ENCODE measurements around the gene HMBS. TPM values are rescaled to one million over a fixed set of nuclear protein-coding genes. Genes with fewer than 3 reads are reported as not detected.
"Not testable (repeated sequence)": the region's sequence is repeated elsewhere in the genome, so short reads cannot be mapped to it uniquely, and the experiment has no call there.

The HMBS gene
- total RNA-seq, 3 donors from 2014 or later (not counting 1 experiment from before 2014, with no cell fraction given): 6.1 to 10.1 (median 6.7) TPM

DNA sequence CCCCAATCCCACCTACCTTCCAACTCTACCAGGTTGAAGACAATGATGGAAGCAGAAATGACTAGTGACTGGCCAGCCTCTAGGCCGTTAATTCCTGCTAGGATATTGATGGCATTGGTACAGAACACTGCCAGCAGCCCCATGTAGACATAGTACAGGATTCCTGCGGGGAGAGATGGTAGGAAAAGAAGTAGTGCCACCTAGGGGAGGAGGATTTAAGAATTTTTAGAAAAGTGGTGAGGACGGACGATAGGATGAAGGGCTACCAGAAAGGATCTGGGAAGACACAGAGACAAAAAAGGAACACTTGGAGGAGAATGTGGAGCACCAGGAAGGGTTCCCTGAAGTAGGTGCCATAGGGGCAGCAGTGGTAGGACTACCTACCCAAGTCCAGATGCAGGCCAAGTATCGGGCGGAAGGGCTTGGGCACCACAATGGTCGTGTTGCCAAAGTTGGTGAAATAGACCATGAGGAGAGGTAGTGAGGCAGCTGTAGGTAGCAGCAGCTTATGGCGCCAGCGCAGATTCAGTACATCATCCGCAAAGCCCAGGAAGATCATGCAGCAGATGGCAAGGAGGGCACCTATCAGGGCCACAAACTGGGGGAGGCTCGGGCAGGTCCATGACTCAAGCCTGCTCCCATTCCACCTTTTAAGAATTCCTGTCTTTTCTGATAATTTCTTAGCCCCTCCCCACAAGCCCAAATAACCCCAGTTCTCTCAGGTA, 15.7 kb downstream of the HMBS start:
- 67% methylated on average over 11 of the region's 11 CpGs for WGBS (ENCODE audit: insufficient coverage)
- Histone ChIP-seq H3K9me3 (ENCODE audit: control insufficient read depth, insufficient read depth, low read length) (no peaks in the 10 kb centered on the region), H3K4me1 (ENCODE audit: control insufficient read depth, insufficient read depth, low read length) (peaks cover 30% of the 10 kb centered on the region), H3K27ac (ENCODE audit: low read length) (no peak overlapping the region), H3K36me3 (ENCODE audit: control insufficient read depth, insufficient read depth, low read length) (peaks cover 17% of the 10 kb centered on the region), H3K27me3 (ENCODE audit: control insufficient read depth, insufficient read depth, low read length) (no peaks in the 10 kb centered on the region), H3K4me3 (ENCODE audit: low read length) (no peak overlapping the region)
- peaks cover 32 to 34% of the 10 kb centered on the region in 2 donors for H3K4me1 Mint-ChIP-seq
- peak overlapping the region; percentile 96 for H3K4me3 Mint-ChIP-seq
- DNase-seq (peak in 1 of 2 donors; percentile 33), ATAC-seq (no peak)
- peaks cover 7% of the 10 kb centered on the region for H3K36me3 Mint-ChIP-seq
- intact Hi-C loops (cut with micrococcal nuclease): loop anchor here (2.0 to 5.0 kb wide), 2 partner anchors 16 to 83 kb away; partner anchors contain the start of genes HMBS, RPS25 and TRAPPC4
- TF ChIP-seq, protein P1, sequence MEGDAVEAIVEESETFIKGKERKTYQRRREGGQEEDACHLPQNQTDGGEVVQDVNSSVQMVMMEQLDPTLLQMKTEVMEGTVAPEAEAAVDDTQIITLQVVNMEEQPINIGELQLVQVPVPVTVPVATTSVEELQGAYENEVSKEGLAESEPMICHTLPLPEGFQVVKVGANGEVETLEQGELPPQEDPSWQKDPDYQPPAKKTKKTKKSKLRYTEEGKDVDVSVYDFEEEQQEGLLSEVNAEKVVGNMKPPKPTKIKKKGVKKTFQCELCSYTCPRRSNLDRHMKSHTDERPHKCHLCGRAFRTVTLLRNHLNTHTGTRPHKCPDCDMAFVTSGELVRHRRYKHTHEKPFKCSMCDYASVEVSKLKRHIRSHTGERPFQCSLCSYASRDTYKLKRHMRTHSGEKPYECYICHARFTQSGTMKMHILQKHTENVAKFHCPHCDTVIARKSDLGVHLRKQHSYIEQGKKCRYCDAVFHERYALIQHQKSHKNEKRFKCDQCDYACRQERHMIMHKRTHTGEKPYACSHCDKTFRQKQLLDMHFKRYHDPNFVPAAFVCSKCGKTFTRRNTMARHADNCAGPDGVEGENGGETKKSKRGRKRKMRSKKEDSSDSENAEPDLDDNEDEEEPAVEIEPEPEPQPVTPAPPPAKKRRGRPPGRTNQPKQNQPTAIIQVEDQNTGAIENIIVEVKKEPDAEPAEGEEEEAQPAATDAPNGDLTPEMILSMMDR (IDR thresholded peaks at IDR 0.05): no peak
- no peaks in the 10 kb centered on the region for H3K27me3 Mint-ChIP-seq (ENCODE audit: low read depth in 2 of 2)
- H3K27ac Mint-ChIP-seq: peak overlapping the region; percentile 61 to 94
- no peaks in the 10 kb centered on the region for H3K9me3 Mint-ChIP-seq

DNA sequence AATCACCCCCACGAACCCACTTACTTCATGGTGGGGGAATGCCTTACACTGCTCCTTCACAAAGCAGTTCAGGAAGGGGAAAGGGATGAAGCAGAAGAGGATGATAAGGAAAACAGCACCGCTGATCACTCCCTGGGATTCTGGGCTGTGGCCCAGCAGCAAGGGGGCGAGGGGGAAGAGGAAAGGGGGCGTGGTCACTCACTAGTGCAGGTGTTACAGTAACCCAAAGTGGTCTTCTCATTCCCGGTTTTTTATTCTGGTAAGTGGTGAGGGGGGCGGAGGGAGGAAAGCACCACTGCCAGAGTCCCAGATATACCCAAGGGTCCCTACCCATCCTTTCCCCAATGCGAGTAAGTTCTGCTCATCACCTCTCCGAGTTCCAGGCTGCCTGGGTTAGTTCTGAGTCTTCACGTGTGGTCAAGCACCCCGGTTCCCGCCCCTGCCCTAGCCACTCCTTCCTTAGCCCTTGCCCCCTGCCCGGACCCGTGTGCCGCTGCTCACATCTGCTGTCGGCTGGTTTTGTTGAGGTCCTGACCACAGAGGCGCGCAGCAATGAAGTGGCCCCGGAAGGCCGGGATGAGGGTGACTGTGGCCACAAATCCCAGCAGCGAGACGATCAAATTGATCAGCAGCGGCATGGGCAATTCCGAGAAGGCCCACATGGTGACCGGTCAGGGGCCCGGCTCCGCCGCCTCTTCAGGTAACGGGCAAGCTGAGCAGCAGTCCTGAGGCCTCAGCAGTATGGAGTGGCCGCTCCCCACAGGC, 16.5 kb downstream of the HMBS start:
- Histone ChIP-seq H3K27me3 (ENCODE audit: control insufficient read depth, insufficient read depth, low read length) (no peaks in the 10 kb centered on the region), H3K4me1 (ENCODE audit: control insufficient read depth, insufficient read depth, low read length) (peaks cover 27% of the 10 kb centered on the region), H3K36me3 (ENCODE audit: control insufficient read depth, insufficient read depth, low read length) (peaks cover 17% of the 10 kb centered on the region), H3K27ac (ENCODE audit: low read length) (peak overlapping the region; percentile 77), H3K9me3 (ENCODE audit: control insufficient read depth, insufficient read depth, low read length) (no peaks in the 10 kb centered on the region), H3K4me3 (ENCODE audit: low read length) (peak overlapping the region; percentile 69)
- H3K4me3 Mint-ChIP-seq: peak overlapping the region; percentile 96
- no peaks in the 10 kb centered on the region for H3K9me3 Mint-ChIP-seq
- no peaks in the 10 kb centered on the region for H3K27me3 Mint-ChIP-seq (ENCODE audit: low read depth in 2 of 2)
- under 1% methylated on average over 26 of the region's 29 CpGs for WGBS (ENCODE audit: insufficient coverage)
- peak; percentile 7 to 27 (median 22) for ATAC-seq
- TF ChIP-seq, protein P1 (IDR thresholded peaks at IDR 0.05): no peak
- no peak for DNase-seq
- intact Hi-C loops (cut with micrococcal nuclease): loop anchor here (1.0 to 5.0 kb wide), 3 partner anchors 16 to 84 kb away; partner anchors contain the start of genes HMBS, RPS25, TRAPPC4 and VPS11
- peaks cover 27 to 31% of the 10 kb centered on the region in 2 donors for H3K4me1 Mint-ChIP-seq
- H3K36me3 Mint-ChIP-seq: peaks cover 7% of the 10 kb centered on the region
- peak overlapping the region; percentile 94 to 98 for H3K27ac Mint-ChIP-seq

DNA sequence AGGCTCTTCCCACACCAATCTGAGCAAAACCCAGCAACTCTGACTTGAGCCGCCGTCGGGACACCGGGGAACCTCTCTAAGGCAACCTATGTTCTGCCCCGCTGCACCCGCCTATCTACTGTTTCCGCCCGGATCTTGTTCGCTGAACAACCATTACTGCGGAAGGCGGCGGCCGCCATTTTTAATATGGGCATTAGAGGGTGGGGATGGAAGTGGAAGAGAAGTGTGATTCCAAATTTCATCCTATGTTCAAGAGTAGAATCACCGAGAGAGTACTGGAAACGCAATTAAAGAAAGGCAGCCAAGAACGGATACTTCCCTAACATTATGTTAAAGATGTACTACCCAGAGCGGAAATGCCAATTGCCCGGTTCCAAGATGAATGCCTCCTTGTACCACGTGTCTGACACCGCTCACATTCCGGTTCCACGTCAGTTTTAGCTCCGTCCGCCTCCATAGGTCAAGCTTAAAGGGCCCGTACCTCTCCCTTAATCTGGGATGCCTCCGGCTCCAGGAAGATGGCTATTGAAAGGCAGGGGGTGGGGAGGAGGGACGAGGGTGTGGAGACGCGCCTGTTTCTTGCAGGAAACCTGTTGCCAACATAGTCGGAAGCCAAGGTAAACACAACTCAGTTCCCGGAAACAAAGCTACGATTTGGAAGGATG, 17.2 kb downstream of the HMBS start, which contains the start of gene DPAGT1:
TSS of gene DPAGT1 (minus strand) at position 95 of the 665 bp plus-strand sequence. CDS start 198 bp downstream, outside the sequence.
- Histone ChIP-seq H3K4me3 (ENCODE audit: low read length) (peak within 1 kb of the TSS; percentile 69), H3K4me1 (ENCODE audit: control insufficient read depth, insufficient read depth, low read length) (peaks cover 34% of the 10 kb centered on the region), H3K36me3 (ENCODE audit: control insufficient read depth, insufficient read depth, low read length) (peaks cover 14% of the 10 kb centered on the region), H3K27ac (ENCODE audit: low read length) (peak within 1 kb of the TSS; percentile 77), H3K27me3 (ENCODE audit: control insufficient read depth, insufficient read depth, low read length) (no peaks in the 10 kb centered on the region), H3K9me3 (ENCODE audit: control insufficient read depth, insufficient read depth, low read length) (no peaks in the 10 kb centered on the region)
- Mint-ChIP-seq H3K27me3 (ENCODE audit: low read depth in 2 of 2) (no peaks in the 10 kb centered on the region), H3K4me3 (peak within 1 kb of the TSS; percentile 96), H3K4me1 (peaks cover 29 to 38% of the 10 kb centered on the region in 2 donors), H3K36me3 (peaks cover 1% of the 10 kb centered on the region), H3K27ac (peak within 1 kb of the TSS; percentile 94 to 98), H3K9me3 (no peaks in the 10 kb centered on the region)
- intact Hi-C loops (cut with micrococcal nuclease): loop anchor here (1.0 to 5.0 kb wide), 5 partner anchors 8 to 85 kb away; partner anchors contain the start of genes HINFP, HMBS, RPS25 and TRAPPC4
- under 1% methylated on average over 32 of the region's 32 CpGs for WGBS (ENCODE audit: insufficient coverage)
- TF ChIP-seq, protein P1 (IDR thresholded peaks at IDR 0.05): no peak
- ATAC-seq (peak; percentile 88 to 94 (median 90)), DNase-seq (peak; percentile 78 to 92)

DNA sequence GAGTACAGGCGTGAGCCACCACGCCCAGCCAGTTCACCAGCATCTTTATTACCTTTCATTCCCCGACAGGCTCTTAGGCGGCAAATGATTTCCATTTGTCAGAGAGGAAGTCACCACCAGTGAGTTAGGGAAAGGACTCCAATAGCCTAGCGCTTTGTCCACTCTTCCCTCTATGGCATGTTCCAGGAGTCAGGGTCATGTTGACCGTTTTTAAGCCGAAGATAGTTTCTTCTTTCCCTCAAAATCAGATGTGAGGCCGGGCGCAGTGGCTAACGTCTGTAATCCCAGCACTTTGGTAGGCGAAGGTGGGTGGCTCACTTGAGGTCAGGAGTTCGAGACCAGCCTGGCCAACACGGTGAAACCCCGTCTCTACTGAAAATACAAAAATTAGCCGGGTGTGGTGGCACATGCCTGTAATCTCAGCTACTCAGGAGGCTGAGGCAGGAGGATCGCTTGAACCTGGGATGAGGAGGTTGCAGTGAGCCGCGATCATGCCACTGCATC, 18.5 kb downstream of the HMBS start:
- H3K4me3 ChIP-seq (ENCODE audit: low read length): not testable (repeated sequence)

More for the DNA sequence above, 18.5 kb downstream of the HMBS start:
- Mint-ChIP-seq H3K27ac (peak overlapping the region in 1 of 2 donors; percentile 94), H3K4me3 (peak overlapping the region; percentile 28), H3K4me1 (peaks cover 30 to 42% of the 10 kb centered on the region in 2 donors)
- not testable (repeated sequence) for H3K27me3 Mint-ChIP-seq (ENCODE audit: low read depth in 2 of 2); H3K36me3 Mint-ChIP-seq; H3K36me3 ChIP-seq (ENCODE audit: control insufficient read depth, insufficient read depth, low read length); ATAC-seq; H3K9me3 ChIP-seq (ENCODE audit: control insufficient read depth, insufficient read depth, low read length); DNase-seq; H3K27ac ChIP-seq (ENCODE audit: low read length); H3K27me3 ChIP-seq (ENCODE audit: control insufficient read depth, insufficient read depth, low read length); H3K9me3 Mint-ChIP-seq
- intact Hi-C loops (cut with micrococcal nuclease): loop anchor here (5.0 kb wide), 1 partner anchor 86 kb away; the partner anchor contains the start of genes RPS25 and TRAPPC4
- 96% methylated on average over 18 of the region's 18 CpGs for WGBS (ENCODE audit: insufficient coverage)
- H3K4me1 ChIP-seq (ENCODE audit: control insufficient read depth, insufficient read depth, low read length): peaks cover 40% of the 10 kb centered on the region
